Muscle of arm (tissue), 12 donors: ENCODE results near the gene SLC38A1. TPM values are rescaled to one million over a fixed set of nuclear protein-coding genes. Genes with fewer than 3 reads are reported as not detected.

Source experiments
- DNase-seq: peaks from one replicate; pipeline ENCODE4 v3.0.0-alpha.2; 2013
- polyA plus RNA-seq, 12 donors: library from polyadenylated mRNA; unstranded; fragments of 120-200 nt; gene quantifications; one replicate each; pipeline ENCODE4 v1.2.1, GENCODE V29; 2013; ENCODE audit not compliant: insufficient read length in 12 of 12

SLC38A1 gene
- polyA plus RNA-seq, 12 donors, result 37.6 to 59.0 (median 43.9) TPM; not detected in 1

GRCh38 chr12:46237371-46238045 is 31.3 kb downstream of the SLC38A1 start:
- DNase-seq, result no peak

- no peak for DNase-seq
These were observed 34.8 kb downstream of the SLC38A1 start for GRCh38 chr12:46234000-46234399.

- no peak for DNase-seq
These were observed 35.4 kb downstream of the SLC38A1 start for GRCh38 chr12:46233423-46233822.

GRCh38 chr12:46230983-46231382 is 37.9 kb downstream of the SLC38A1 start:
- DNase-seq, result no peak

- no peak for DNase-seq
These were observed 38.5 kb downstream of the SLC38A1 start for GRCh38 chr12:46230306-46230705.

GRCh38 chr12:46227616-46228015 is 41.2 kb downstream of the SLC38A1 start:
- no peak for DNase-seq

- DNase-seq, result peak; percentile 83
These were observed 44.5 kb downstream of the SLC38A1 start for GRCh38 chr12:46224386-46224785.

- DNase-seq, result no peak
These were observed 45.8 kb downstream of the SLC38A1 start for GRCh38 chr12:46223047-46223446.

GRCh38 chr12:46222636-46223035 is 46.2 kb downstream of the SLC38A1 start:
- DNase-seq, result no peak

- no peak for DNase-seq
These were observed 47.4 kb downstream of the SLC38A1 start for GRCh38 chr12:46221255-46222128.

- no peak for DNase-seq
These were observed 48.8 kb downstream of the SLC38A1 start for GRCh38 chr12:46219877-46220655.

GRCh38 chr12:46219132-46219876 is 49.5 kb downstream of the SLC38A1 start:
- DNase-seq, result no peak

GRCh38 chr12:46218322-46219095 is 50.3 kb downstream of the SLC38A1 start:
- no peak for DNase-seq

- peak; percentile 15 for DNase-seq
These were observed 51.1 kb downstream of the SLC38A1 start for GRCh38 chr12:46217541-46218321.

- no peak for DNase-seq
These were observed 54.0 kb downstream of the SLC38A1 start for GRCh38 chr12:46214668-46215436.

GRCh38 chr12:46212108-46212982 is 56.5 kb downstream of the SLC38A1 start:
- no peak for DNase-seq

GRCh38 chr12:46210873-46211439 is 57.9 kb downstream of the SLC38A1 start:
- DNase-seq, result no peak
